Spinal cord (tissue), 10 donors: Measurements from ENCODE around the gene KPNB1. TPM values are rescaled to one million over a fixed set of nuclear protein-coding genes. Genes with fewer than 3 reads are reported as not detected.

Source experiments
- DNase-seq, 6 donors: peaks; one replicate each; pipeline versions ENCODE4 v3.0.0 to v3.0.0-alpha.2; 2013 to 2015; ENCODE audit warnings: low spot score in 6 of 6, low read depth in 4 of 6
- H3K27ac ChIP-seq: one replicate; pipeline ENCODE4 v1.5.1; 2013; ENCODE audit warnings: low read depth, low read length, control low read depth
- H3K27me3 ChIP-seq: one replicate; pipeline ENCODE4 v1.6.1; 2013; ENCODE audit warnings: low read length; ENCODE audit not compliant: control insufficient read depth, insufficient read depth
- H3K36me3 ChIP-seq: one replicate; pipeline ENCODE4 v1.6.1; 2013; ENCODE audit warnings: low read length; ENCODE audit not compliant: control insufficient read depth, insufficient read depth
- H3K4me1 ChIP-seq: one replicate; pipeline ENCODE4 v1.6.1; 2013; ENCODE audit warnings: low read length; ENCODE audit not compliant: control insufficient read depth, insufficient read depth
- H3K4me3 ChIP-seq: one replicate; pipeline ENCODE4 v1.5.1; 2013; ENCODE audit warnings: low read depth, low read length, control low read depth
- H3K9me3 ChIP-seq: one replicate; pipeline ENCODE4 v1.6.1; 2013; ENCODE audit warnings: low read length; ENCODE audit not compliant: control insufficient read depth, insufficient read depth
- WGBS: methylation state at CpG from one replicate; pipeline ENCODE4 v1.1.5; 2013; ENCODE audit warnings: missing lambda C conversion rate; ENCODE audit not compliant: insufficient coverage; 5-methylcytosine and 5-hydroxymethylcytosine counted together
- polyA plus RNA-seq, 2 donors: library from polyadenylated mRNA; unstranded; fragments of 120-200 nt; gene quantifications; one replicate each; pipeline ENCODE4 v1.2.1, GENCODE V29; 2013; ENCODE audit not compliant: insufficient read length in 2 of 2
- total RNA-seq, 2 donors: library from RNA; depleted of rRNA in 1 of 2; stranded (reverse); fragments of 120-200 nt in 1 of 2; fragments of >200 nt in 1 of 2; gene quantifications; one replicate each; pipeline versions ENCODE4 v1.2.3 to v1.2.4, GENCODE V29; 2013 to 2014
- donor health status: healthy.

KPNB1 gene
- total and polyA plus RNA-seq, 4 donors, result 152 to 185 (median 165) TPM

- H3K36me3 ChIP-seq, result peaks cover 32% of the 10 kb centered on the region
- peaks cover 32% of the 10 kb centered on the region for H3K4me1 ChIP-seq
- peak; percentile 68 to 94 (median 83) for DNase-seq
- WGBS, result 0% methylated on average over 63 of the region's 87 CpGs
- no peaks in the 10 kb centered on the region for H3K9me3 ChIP-seq
- peak within 1 kb of the TSS; percentile 72 for H3K4me3 ChIP-seq
- peak within 1 kb of the TSS; percentile 73 for H3K27ac ChIP-seq
- no peaks in the 10 kb centered on the region for H3K27me3 ChIP-seq
These were observed 44.2 kb downstream of the KPNB1 start, which contains the start of gene TBKBP1 for GRCh38 chr17:47693731-47694580. TSS of gene TBKBP1 (plus strand) at chr17:47694161. CDS start at chr17:47696113, 1,952 bp downstream.

GRCh38 chr17:47694581-47695428, 45.1 kb downstream of the KPNB1 start:
- DNase-seq, result peak in 5 of 6 donors; percentile 31 to 90 (median 58)
- Histone ChIP-seq H3K4me3 (peak overlapping the region; percentile 72), H3K4me1 (peaks cover 37% of the 10 kb centered on the region), H3K36me3 (peaks cover 40% of the 10 kb centered on the region), H3K27me3 (no peaks in the 10 kb centered on the region), H3K9me3 (no peaks in the 10 kb centered on the region), H3K27ac (peak overlapping the region; percentile 73)
- WGBS, result under 1% methylated on average over 47 of the region's 65 CpGs

- Histone ChIP-seq H3K4me3 (peak overlapping the region; percentile 72), H3K27ac (peak overlapping the region; percentile 73), H3K36me3 (peaks cover 48% of the 10 kb centered on the region), H3K4me1 (peaks cover 37% of the 10 kb centered on the region), H3K9me3 (no peaks in the 10 kb centered on the region), H3K27me3 (no peaks in the 10 kb centered on the region)
- WGBS, result 39% methylated on average over 38 of the region's 47 CpGs
- no peak for DNase-seq
These were observed 46.0 kb downstream of the KPNB1 start for GRCh38 chr17:47695429-47696376.

GRCh38 chr17:47696717-47697642, 47.3 kb downstream of the KPNB1 start:
- DNase-seq, result no peak
- H3K4me1 ChIP-seq, result peaks cover 37% of the 10 kb centered on the region
- 83% methylated on average over 11 of the region's 11 CpGs for WGBS

GRCh38 chr17:47697906-47698711, 48.4 kb downstream of the KPNB1 start:
- DNase-seq, result no peak

More at GRCh38 chr17:47696717-47697642, 47.3 kb downstream of the KPNB1 start:
- H3K36me3 ChIP-seq, result peaks cover 61% of the 10 kb centered on the region
- no peak overlapping the region for H3K4me3 ChIP-seq
- H3K27ac ChIP-seq, result no peak overlapping the region
- no peaks in the 10 kb centered on the region for H3K9me3 ChIP-seq
- no peaks in the 10 kb centered on the region for H3K27me3 ChIP-seq

GRCh38 chr17:47698749-47699535, 49.2 kb downstream of the KPNB1 start:
- 67% methylated on average over 25 of the region's 25 CpGs for WGBS
- Histone ChIP-seq H3K9me3 (no peaks in the 10 kb centered on the region), H3K4me3 (no peak overlapping the region), H3K27me3 (no peaks in the 10 kb centered on the region), H3K27ac (no peak overlapping the region), H3K4me1 (peaks cover 42% of the 10 kb centered on the region), H3K36me3 (peaks cover 77% of the 10 kb centered on the region)
- peak in 3 of 6 donors; percentile 28 to 69 (median 67) for DNase-seq

More at GRCh38 chr17:47697906-47698711, 48.4 kb downstream of the KPNB1 start:
- Histone ChIP-seq H3K27me3 (no peaks in the 10 kb centered on the region), H3K27ac (no peak overlapping the region), H3K4me1 (peaks cover 39% of the 10 kb centered on the region), H3K9me3 (no peaks in the 10 kb centered on the region), H3K36me3 (peaks cover 72% of the 10 kb centered on the region), H3K4me3 (no peak overlapping the region)
- 67% methylated on average over 6 of the region's 9 CpGs for WGBS

GRCh38 chr17:47699536-47699840, 49.8 kb downstream of the KPNB1 start:
- DNase-seq, result no peak
- no peak overlapping the region for H3K4me3 ChIP-seq
- H3K9me3 ChIP-seq, result no peaks in the 10 kb centered on the region
- no peaks in the 10 kb centered on the region for H3K27me3 ChIP-seq
- WGBS, result no CpG with 5 or more reads among the region's 4 CpGs
- no peak overlapping the region for H3K27ac ChIP-seq
- peaks cover 47% of the 10 kb centered on the region for H3K4me1 ChIP-seq
- peaks cover 83% of the 10 kb centered on the region for H3K36me3 ChIP-seq
